Activated naive CD8-positive, alpha-beta T cell treated with anti-CD3 and anti-CD28 coated beads, Interleukin-2, amount 50 U/mL, for 24 hours (primary cell): ENCODE results near the gene ICA1.
A peak's percentile ranks its signal among the peaks of the same experiment; 100 is the strongest.

Experiments
- ATAC-seq: fragments of 150-1000 bp; cut with Tn5 transposase; one replicate; pipeline ENCODE4 v1.10.0; 2021
- DNase-seq: peaks from one replicate; pipeline ENCODE4 v3.0.0; 2021
- H3K27ac Mint-ChIP-seq: one replicate; pipeline ENCODE4 v1.8.0; 2021; ENCODE audit warnings: mild to moderate bottlenecking, mixed read lengths
- H3K27me3 Mint-ChIP-seq: one replicate; pipeline ENCODE4 v1.8.0; 2021; ENCODE audit warnings: mixed read lengths
- H3K36me3 Mint-ChIP-seq: one replicate; pipeline ENCODE4 v1.8.0; 2021; ENCODE audit warnings: low read depth, mixed read lengths
- H3K4me1 Mint-ChIP-seq: one replicate; pipeline ENCODE4 v1.8.0; 2021; ENCODE audit warnings: mixed read lengths
- H3K4me3 Mint-ChIP-seq: one replicate; pipeline ENCODE4 v1.8.0; 2021; ENCODE audit warnings: mild to moderate bottlenecking, moderate library complexity, mixed read lengths
- H3K9me3 Mint-ChIP-seq: one replicate; pipeline ENCODE4 v1.8.0; 2021; ENCODE audit warnings: mixed read lengths

The ICA1 gene

GRCh38 chr7:8178353-8178752 lies 83.6 kb downstream of the ICA1 start:
- DNase-seq (no peak), ATAC-seq (no peak)
- Mint-ChIP-seq H3K27me3 (no peaks in the 10 kb centered on the region), H3K4me1 (peaks cover 50% of the 10 kb centered on the region), H3K4me3 (no peak overlapping the region), H3K9me3 (no peaks in the 10 kb centered on the region), H3K36me3 (no peaks in the 10 kb centered on the region), H3K27ac (peak overlapping the region; percentile 72)

DNA sequence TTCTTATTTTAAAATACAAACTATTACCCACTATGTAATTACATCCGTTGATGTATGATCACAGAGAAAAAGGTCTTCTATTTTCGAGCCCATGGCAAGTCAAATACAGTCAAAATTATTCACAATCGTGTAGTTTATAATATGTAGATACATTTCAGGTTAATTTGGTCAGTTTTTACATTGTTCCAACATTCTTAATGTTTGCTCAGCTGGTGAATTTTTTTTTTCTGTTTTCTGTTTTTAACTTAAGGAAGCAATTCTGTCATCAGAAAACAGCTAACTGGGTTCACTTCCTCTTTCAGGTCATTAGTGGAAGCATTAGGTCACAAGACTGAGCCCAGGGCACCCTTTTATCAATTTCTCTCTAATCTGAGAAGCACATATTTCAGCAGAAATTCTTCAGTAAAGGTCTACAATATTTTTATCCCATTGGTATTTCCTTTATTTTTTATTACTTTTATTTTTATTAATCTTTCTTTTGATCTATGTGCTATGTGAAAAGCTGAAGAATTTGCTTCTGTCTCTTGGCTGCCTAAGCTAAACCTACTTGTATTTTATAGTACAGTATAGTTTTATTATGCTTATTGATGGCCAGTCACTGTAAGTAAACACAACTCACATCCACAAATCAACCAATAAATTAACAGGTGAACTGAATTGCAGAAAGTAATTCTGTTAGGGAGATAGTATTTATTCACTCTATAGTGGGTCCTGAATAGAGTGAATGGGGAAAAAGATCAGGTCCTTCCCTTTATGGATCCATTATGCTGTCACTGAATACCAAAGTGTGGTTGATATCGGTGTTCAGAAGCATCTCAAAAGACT lies 84.6 kb downstream of the ICA1 start:
- H3K36me3 Mint-ChIP-seq = no peaks in the 10 kb centered on the region
- no peaks in the 10 kb centered on the region for H3K9me3 Mint-ChIP-seq
- peak overlapping the region; percentile 72 for H3K4me3 Mint-ChIP-seq
- peaks cover 50% of the 10 kb centered on the region for H3K4me1 Mint-ChIP-seq
- peak overlapping the region; percentile 95 for H3K27ac Mint-ChIP-seq
- ATAC-seq (no peak), DNase-seq (no peak)
- H3K27me3 Mint-ChIP-seq = no peaks in the 10 kb centered on the region

DNA sequence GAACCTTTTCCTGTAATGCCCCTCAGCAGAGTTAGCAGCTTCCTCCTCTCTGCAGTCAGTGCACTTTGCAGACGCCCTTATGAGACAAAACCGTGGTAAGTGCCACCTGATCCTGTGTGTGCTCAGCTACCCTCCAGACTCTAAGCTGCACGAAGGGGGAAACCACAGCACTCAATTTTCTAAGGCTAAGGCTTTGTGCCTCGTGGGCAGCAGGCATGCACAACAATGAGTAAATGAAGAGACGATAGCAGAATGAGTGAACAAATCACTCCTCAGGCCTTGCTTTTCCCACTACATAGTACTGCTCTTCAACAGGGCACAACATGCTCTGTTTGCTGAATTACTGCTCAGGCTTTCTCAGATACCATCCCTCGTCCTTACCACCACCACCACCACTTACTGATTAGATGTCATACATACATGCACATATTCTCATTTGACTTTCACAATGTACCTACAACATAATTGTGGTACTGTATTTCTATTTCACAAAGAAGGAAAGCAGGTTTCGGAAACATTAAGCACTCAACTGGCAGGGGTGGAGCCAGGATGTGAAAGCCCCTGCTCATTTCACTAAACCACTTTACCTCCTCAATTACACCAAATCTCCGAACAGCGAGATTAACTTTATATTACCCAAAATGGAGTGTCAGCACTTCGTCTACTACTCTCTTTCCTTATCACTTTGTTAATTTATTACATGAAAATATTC lies 85.4 kb downstream of the ICA1 start:
- Mint-ChIP-seq H3K36me3 (no peaks in the 10 kb centered on the region), H3K4me1 (peaks cover 50% of the 10 kb centered on the region)

DNA sequence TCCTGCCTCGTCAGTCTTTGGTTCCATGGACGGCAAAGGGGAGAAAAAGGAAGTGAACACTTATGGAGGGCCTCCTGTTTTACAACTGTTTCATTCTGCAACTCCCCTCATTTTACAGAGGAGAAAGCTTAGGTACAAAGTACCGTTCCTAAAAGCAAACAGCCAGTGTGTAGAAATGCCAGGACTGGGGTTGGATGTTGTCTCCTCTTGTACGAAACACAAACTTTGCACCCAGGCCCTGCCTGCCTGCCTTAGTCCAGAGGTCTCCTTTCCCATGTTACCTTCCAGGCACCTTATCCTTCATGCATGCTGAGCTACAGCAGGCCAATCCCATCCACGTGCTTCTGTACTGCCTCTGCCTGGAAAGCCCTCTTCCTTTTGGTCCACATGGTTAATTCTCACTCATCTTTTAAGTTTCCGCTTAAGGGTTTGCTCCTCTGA lies 86.0 kb downstream of the ICA1 start:
- H3K36me3 Mint-ChIP-seq = no peaks in the 10 kb centered on the region
- peaks cover 50% of the 10 kb centered on the region for H3K4me1 Mint-ChIP-seq
- H3K4me3 Mint-ChIP-seq = peak overlapping the region; percentile 72
- H3K9me3 Mint-ChIP-seq = no peaks in the 10 kb centered on the region
- H3K27ac Mint-ChIP-seq = peak overlapping the region; percentile 95
- H3K27me3 Mint-ChIP-seq = no peaks in the 10 kb centered on the region
- DNase-seq (no peak), ATAC-seq (no peak)

More for the DNA sequence above, 85.4 kb downstream of the ICA1 start:
- H3K4me3 Mint-ChIP-seq = peak overlapping the region; percentile 72
- H3K27ac Mint-ChIP-seq = peak overlapping the region; percentile 95
- no peaks in the 10 kb centered on the region for H3K9me3 Mint-ChIP-seq
- DNase-seq = peak; percentile 55
- no peaks in the 10 kb centered on the region for H3K27me3 Mint-ChIP-seq
- ATAC-seq = peak; percentile 90

GRCh38 chr7:8172372-8173354 lies 89.3 kb downstream of the ICA1 start:
- H3K27ac Mint-ChIP-seq = no peak overlapping the region
- no peaks in the 10 kb centered on the region for H3K9me3 Mint-ChIP-seq
- no peak overlapping the region for H3K4me3 Mint-ChIP-seq
- DNase-seq (no peak), ATAC-seq (no peak)
- peaks cover 37% of the 10 kb centered on the region for H3K4me1 Mint-ChIP-seq
- H3K27me3 Mint-ChIP-seq = no peaks in the 10 kb centered on the region
- H3K36me3 Mint-ChIP-seq = no peaks in the 10 kb centered on the region

DNA sequence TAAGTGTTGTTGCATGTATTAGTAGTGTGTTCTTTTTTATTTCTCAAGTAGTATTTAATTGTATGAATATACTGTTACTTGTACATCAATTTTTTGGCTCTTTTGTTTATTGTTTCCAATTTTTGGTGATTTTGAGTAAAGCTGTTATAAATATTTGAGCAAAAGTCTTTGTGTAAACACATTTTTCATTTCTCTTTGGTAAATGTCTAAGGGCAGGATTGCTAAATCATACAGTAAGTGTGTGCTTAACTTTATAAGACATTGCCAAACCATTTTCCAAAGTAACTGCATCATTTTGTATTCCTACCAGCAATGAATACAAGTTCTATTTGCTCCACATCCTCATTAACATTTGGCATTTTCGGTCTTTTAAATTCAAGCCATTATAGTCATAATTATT lies 92.8 kb downstream of the ICA1 start:
- no peak overlapping the region for H3K4me3 Mint-ChIP-seq
- H3K36me3 Mint-ChIP-seq = no peaks in the 10 kb centered on the region
- H3K4me1 Mint-ChIP-seq = peaks cover 7% of the 10 kb centered on the region
- no peak for DNase-seq
- no peaks in the 10 kb centered on the region for H3K27me3 Mint-ChIP-seq
- H3K9me3 Mint-ChIP-seq = no peaks in the 10 kb centered on the region
- ATAC-seq = no peak
- no peak overlapping the region for H3K27ac Mint-ChIP-seq

DNA sequence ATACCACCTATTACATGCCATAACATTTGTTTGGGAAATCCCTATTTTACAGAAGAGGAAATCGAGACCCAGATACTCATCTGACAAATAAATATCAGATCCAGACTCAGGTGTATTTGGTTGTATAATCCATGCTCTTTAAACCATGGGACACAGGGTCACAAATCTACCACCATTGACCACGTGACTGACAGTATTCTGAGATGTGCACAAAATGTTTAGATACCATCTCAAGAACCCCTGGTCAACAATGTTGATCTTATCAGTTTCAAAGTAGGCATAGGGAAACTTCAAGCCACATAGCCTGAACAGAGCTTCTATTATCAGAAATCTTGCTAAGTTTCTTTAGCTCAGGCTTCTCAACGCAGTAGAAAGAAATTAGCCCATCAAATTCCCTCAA lies 93.6 kb downstream of the ICA1 start:
- DNase-seq = no peak

DNA sequence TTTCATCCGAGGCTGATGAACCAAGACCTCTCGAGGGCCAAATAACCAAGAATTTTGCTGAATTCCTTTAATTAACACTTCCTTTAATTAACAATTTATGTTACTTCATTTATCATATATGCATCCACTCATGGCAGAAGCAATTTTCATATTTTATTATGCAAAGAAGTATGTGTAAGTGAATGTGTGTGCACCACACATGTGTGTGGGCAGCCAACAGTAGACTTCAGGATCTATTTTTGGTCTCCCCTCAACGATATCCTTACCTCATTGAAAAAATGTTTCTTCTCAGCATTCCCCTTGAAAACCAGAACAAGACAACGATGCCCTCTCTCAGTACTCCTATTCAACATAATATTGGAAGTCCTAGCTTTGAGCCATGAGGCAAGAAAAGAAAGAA lies 96.8 kb downstream of the ICA1 start:
- Mint-ChIP-seq H3K27ac (no peak overlapping the region), H3K4me3 (no peak overlapping the region), H3K9me3 (no peaks in the 10 kb centered on the region), H3K4me1 (peaks cover 2% of the 10 kb centered on the region), H3K27me3 (no peaks in the 10 kb centered on the region), H3K36me3 (no peaks in the 10 kb centered on the region)
- DNase-seq = no peak
- no peak for ATAC-seq

More for the DNA sequence above, 93.6 kb downstream of the ICA1 start:
- no peaks in the 10 kb centered on the region for H3K36me3 Mint-ChIP-seq
- no peak for ATAC-seq
- peaks cover 2% of the 10 kb centered on the region for H3K4me1 Mint-ChIP-seq
- no peaks in the 10 kb centered on the region for H3K27me3 Mint-ChIP-seq
- H3K27ac Mint-ChIP-seq = no peak overlapping the region
- no peak overlapping the region for H3K4me3 Mint-ChIP-seq
- H3K9me3 Mint-ChIP-seq = no peaks in the 10 kb centered on the region

DNA sequence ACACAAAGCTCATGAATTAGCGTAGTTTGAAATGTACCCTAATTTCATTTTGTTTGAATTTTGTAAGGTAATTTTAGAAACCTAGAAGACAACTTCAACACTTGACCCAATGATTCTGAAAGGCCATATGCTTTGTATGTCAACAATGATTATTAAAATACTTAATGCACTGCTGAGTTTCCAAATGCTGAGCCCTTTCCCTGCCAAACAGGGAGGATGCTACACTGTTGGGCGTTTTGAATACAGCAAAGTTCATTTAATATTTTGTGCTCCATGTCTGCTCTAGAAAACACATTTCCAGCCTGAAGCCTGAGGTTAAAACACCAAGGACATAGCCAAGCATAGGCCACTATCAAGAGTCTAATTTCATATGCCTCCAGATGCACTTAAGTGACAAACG lies 99.8 kb downstream of the ICA1 start:
- H3K9me3 Mint-ChIP-seq = no peaks in the 10 kb centered on the region
- H3K36me3 Mint-ChIP-seq = no peaks in the 10 kb centered on the region
- DNase-seq (no peak), ATAC-seq (no peak)
- H3K4me1 Mint-ChIP-seq = peaks cover 2% of the 10 kb centered on the region
- H3K27me3 Mint-ChIP-seq = no peaks in the 10 kb centered on the region
- H3K4me3 Mint-ChIP-seq = no peak overlapping the region
- H3K27ac Mint-ChIP-seq = no peak overlapping the region

DNA sequence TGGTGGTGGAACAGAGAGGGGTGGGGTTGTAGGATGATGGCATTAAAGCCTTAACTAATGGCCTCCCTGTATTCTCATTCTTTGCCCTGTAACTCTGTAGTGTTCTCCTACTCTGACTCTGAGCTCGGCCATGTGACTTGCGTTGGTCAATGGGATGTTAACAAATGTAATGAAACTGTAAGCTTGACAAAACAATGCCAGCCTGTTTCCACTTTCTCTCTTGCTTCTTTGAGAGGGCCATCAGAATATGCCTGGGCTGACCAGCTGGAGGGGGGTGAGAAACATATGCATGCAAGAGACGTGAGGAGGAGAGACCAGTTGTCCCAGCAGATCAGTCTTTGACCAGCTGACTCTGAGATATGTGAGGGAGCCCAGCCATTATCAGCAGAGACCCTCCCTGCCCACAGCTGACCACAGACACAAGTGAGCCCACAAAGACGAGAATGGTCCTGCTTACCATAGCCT lies 100.6 kb downstream of the ICA1 start:
- ATAC-seq (no peak), DNase-seq (no peak)
- H3K4me1 Mint-ChIP-seq = peaks cover 2% of the 10 kb centered on the region
- no peaks in the 10 kb centered on the region for H3K36me3 Mint-ChIP-seq
- H3K9me3 Mint-ChIP-seq = no peaks in the 10 kb centered on the region
- no peak overlapping the region for H3K4me3 Mint-ChIP-seq
- no peaks in the 10 kb centered on the region for H3K27me3 Mint-ChIP-seq
- no peak overlapping the region for H3K27ac Mint-ChIP-seq

- DNase-seq = no peak
- peaks cover 2% of the 10 kb centered on the region for H3K4me1 Mint-ChIP-seq
- H3K4me3 Mint-ChIP-seq = no peak overlapping the region
- no peak overlapping the region for H3K27ac Mint-ChIP-seq
- no peaks in the 10 kb centered on the region for H3K27me3 Mint-ChIP-seq
- H3K9me3 Mint-ChIP-seq = no peaks in the 10 kb centered on the region
- no peak for ATAC-seq
- no peaks in the 10 kb centered on the region for H3K36me3 Mint-ChIP-seq
These were observed 101.1 kb downstream of the ICA1 start for GRCh38 chr7:8160779-8161345.

DNA sequence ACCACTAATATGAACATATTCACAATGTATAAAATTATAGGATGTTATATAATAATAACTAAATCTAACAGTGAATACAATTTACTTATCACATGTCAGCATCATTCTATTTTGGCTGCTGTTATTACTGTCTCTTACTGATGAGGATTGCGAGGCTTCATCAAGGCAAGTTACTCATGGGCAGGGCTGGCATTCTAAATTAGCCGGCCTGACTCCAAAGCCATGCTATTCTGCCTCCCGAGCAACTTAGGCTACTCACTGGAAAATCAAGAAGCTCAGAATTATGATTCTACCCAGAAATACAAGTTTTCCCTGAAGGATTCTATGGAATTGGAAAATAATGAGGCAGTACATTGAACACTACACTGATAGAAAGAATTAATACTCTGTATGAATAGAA lies 101.7 kb downstream of the ICA1 start:
- no peaks in the 10 kb centered on the region for H3K27me3 Mint-ChIP-seq
- no peak for DNase-seq
- H3K4me1 Mint-ChIP-seq = peaks cover 2% of the 10 kb centered on the region
- no peak overlapping the region for H3K4me3 Mint-ChIP-seq
- no peak overlapping the region for H3K27ac Mint-ChIP-seq
- no peaks in the 10 kb centered on the region for H3K9me3 Mint-ChIP-seq
- no peaks in the 10 kb centered on the region for H3K36me3 Mint-ChIP-seq
- no peak for ATAC-seq

DNA sequence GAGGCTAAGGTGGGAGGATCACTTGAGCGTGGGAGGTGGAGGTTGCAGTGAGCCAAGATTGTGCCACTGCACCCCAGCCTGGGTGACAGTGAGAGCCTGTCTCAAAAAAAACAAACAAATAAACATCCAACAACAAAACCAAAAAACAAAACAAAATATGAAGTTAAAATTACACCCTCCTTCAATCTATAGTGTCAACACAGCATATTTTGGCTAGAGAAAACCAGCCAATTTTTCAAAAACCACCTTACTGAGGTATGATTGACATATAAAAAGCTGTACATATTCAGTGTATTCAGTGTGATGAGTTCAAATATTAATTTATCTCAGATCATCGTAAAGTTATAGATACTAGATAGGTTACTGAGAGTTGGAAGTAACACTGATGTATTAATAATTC lies 102.4 kb downstream of the ICA1 start:
- Mint-ChIP-seq H3K36me3 (no peaks in the 10 kb centered on the region), H3K27me3 (no peaks in the 10 kb centered on the region), H3K4me3 (no peak overlapping the region), H3K9me3 (no peaks in the 10 kb centered on the region), H3K27ac (no peak overlapping the region), H3K4me1 (peaks cover 2% of the 10 kb centered on the region)
- ATAC-seq (no peak), DNase-seq (no peak)

GRCh38 chr7:8157296-8157695 lies 104.7 kb downstream of the ICA1 start:
- Mint-ChIP-seq H3K36me3 (no peaks in the 10 kb centered on the region), H3K4me1 (no peaks in the 10 kb centered on the region), H3K27ac (no peak overlapping the region), H3K9me3 (peaks cover 7% of the 10 kb centered on the region), H3K27me3 (no peaks in the 10 kb centered on the region), H3K4me3 (no peak overlapping the region)
- no peak for DNase-seq
- no peak for ATAC-seq
